SKM-1 (cell line): ENCODE measurements around the gene PARN.
A peak's percentile ranks its signal among the peaks of the same experiment; 100 is the strongest.
"Not testable (repeated sequence)": the region's sequence is repeated elsewhere in the genome, so short reads cannot be mapped to it uniquely, and the experiment has no call there.

Source experiments
- DNase-seq: peaks from one replicate; lab custom pipeline; 2025; ENCODE audit not compliant: unreplicated experiment; lab: John Stamatoyannopoulos, UW

Gene PARN

GRCh38 chr16:14576069-14576468 is 54.0 kb downstream of the PARN start:
- no peak for DNase-seq

- not testable (repeated sequence) for DNase-seq
These were observed 55.2 kb downstream of the PARN start for GRCh38 chr16:14574698-14575415.

- DNase-seq, result no peak
These were observed 57.5 kb downstream of the PARN start for GRCh38 chr16:14572535-14572934.

- no peak for DNase-seq
These were observed 60.8 kb downstream of the PARN start for GRCh38 chr16:14569213-14569612.

GRCh38 chr16:14566599-14566998 is 63.5 kb downstream of the PARN start:
- no peak for DNase-seq

- DNase-seq, result no peak
These were observed 64.4 kb downstream of the PARN start for GRCh38 chr16:14565688-14566025.

- no peak for DNase-seq
These were observed 65.0 kb downstream of the PARN start for GRCh38 chr16:14564861-14565687.

- no peak for DNase-seq
These were observed 65.7 kb downstream of the PARN start for GRCh38 chr16:14564323-14564722.

GRCh38 chr16:14562691-14563491 is 67.2 kb downstream of the PARN start:
- no peak for DNase-seq

GRCh38 chr16:14560523-14560922 is 69.5 kb downstream of the PARN start:
- DNase-seq, result no peak

GRCh38 chr16:14559809-14560241 is 70.2 kb downstream of the PARN start:
- DNase-seq, result peak; percentile 56

GRCh38 chr16:14553447-14553846 is 76.6 kb downstream of the PARN start:
- no peak for DNase-seq

- DNase-seq, result no peak
These were observed 80.3 kb downstream of the PARN start for GRCh38 chr16:14549789-14550153.

- no peak for DNase-seq
These were observed 80.9 kb downstream of the PARN start for GRCh38 chr16:14548933-14549788.

- no peak for DNase-seq
These were observed 84.6 kb downstream of the PARN start for GRCh38 chr16:14545346-14545884.

GRCh38 chr16:14544846-14545245 is 85.2 kb downstream of the PARN start:
- not testable (repeated sequence) for DNase-seq

- no peak for DNase-seq
These were observed 90.4 kb downstream of the PARN start for GRCh38 chr16:14539631-14540030.

GRCh38 chr16:14539156-14539555 is 90.9 kb downstream of the PARN start:
- DNase-seq, result no peak

GRCh38 chr16:14538604-14539003 is 91.5 kb downstream of the PARN start:
- DNase-seq, result no peak

- no peak for DNase-seq
These were observed 98.4 kb downstream of the PARN start for GRCh38 chr16:14531613-14532012.
